IMR-90 (cell line): ENCODE results near the gene ANO10. TPM values are rescaled to one million over a fixed set of nuclear protein-coding genes. Genes with fewer than 3 reads are reported as not detected.

Source experiments
- ATAC-seq: fragments of 200-7000 bp; cut with Tn5 transposase; 2 replicates; pipeline ENCODE4 v1.9.1; 2020; ENCODE audit warnings: low read depth, mild to moderate bottlenecking, moderate library complexity
- BruUV-seq: library from RNA; stranded (reverse); fragments of 400-500 nt; replicated peaks from 2 replicates; lab custom pipeline; 2021; lab: Mats Ljungman, UMichigan
- CTCF ChIA-PET: fragments of 300-600 bp; formaldehyde crosslinking; extraction: SDS; loops from one replicate; lab custom pipeline; 2021; ENCODE audit warnings: antibody characterized with exemption; lab: Yijun Ruan, JAX
- POLR2A ChIA-PET: fragments of 300-600 bp; sonication (Branson Sonifier 250); formaldehyde crosslinking; loops from one replicate; lab custom pipeline; 2022; ENCODE audit warnings: antibody characterized with exemption; ENCODE audit not compliant: unreplicated experiment; lab: Charles Lee
- DNase-seq: peaks from one replicate; pipeline ENCODE4 v3.0.0; 2013
- H2AFZ ChIP-seq: replicated peaks from 2 replicates; pipeline ENCODE3; 2013; ENCODE audit warnings: low read length, mild to moderate bottlenecking; ENCODE audit not compliant: poor library complexity
- H2AK5ac ChIP-seq: 2 replicates; pipeline ENCODE4 v1.6.1; 2013; ENCODE audit warnings: low read depth, low read length, inconsistent platforms
- H2AK9ac ChIP-seq: replicated peaks from 2 replicates; pipeline ENCODE3; 2013; ENCODE audit warnings: mild to moderate bottlenecking, low read depth, low read length, moderate library complexity; ENCODE audit not compliant: poor library complexity
- H2BK120ac ChIP-seq: 2 replicates; pipeline ENCODE4 v1.6.1; 2013; ENCODE audit warnings: low read depth, low read length, inconsistent platforms
- H2BK15ac ChIP-seq: 3 replicates; pipeline ENCODE4 v1.6.1; 2013; ENCODE audit warnings: low read depth, low read length, inconsistent platforms
- H2BK20ac ChIP-seq: 2 replicates; pipeline ENCODE4 v1.6.1; 2013; ENCODE audit warnings: low read depth, mild to moderate bottlenecking, inconsistent platforms, low read length, moderate library complexity
- H2BK5ac ChIP-seq: 2 replicates; pipeline ENCODE4 v1.6.1; 2013; ENCODE audit warnings: mild to moderate bottlenecking, low read depth, low read length, inconsistent platforms; ENCODE audit not compliant: poor library complexity, severe bottlenecking
- H3K14ac ChIP-seq: replicated peaks from 2 replicates; pipeline ENCODE4 v1.6.1; 2013; ENCODE audit warnings: low read depth, low read length, inconsistent platforms
- H3K18ac ChIP-seq: 2 replicates; pipeline ENCODE4 v1.6.1; 2013; ENCODE audit warnings: low read depth, low read length, control low read depth
- H3K23ac ChIP-seq: 2 replicates; pipeline ENCODE4 v1.6.1; 2013; ENCODE audit warnings: low read depth, low read length, inconsistent platforms
- H3K27ac ChIP-seq: 2 replicates; pipeline ENCODE4 v1.5.1; 2013; ENCODE audit warnings: mild to moderate bottlenecking, control low read depth, low read length; ENCODE audit not compliant: insufficient read depth
- H3K27me3 ChIP-seq: 2 replicates; pipeline ENCODE4 v1.6.1; 2013; ENCODE audit warnings: low read length; ENCODE audit not compliant: control insufficient read depth, insufficient read depth
- H3K36me3 ChIP-seq: 2 replicates; pipeline ENCODE4 v1.6.1; 2013; ENCODE audit warnings: low read length, mixed read lengths; ENCODE audit not compliant: control insufficient read depth, insufficient read depth
- H3K4ac ChIP-seq: 2 replicates; pipeline ENCODE4 v1.6.1; 2013; ENCODE audit warnings: low read depth, low read length, inconsistent platforms
- H3K4me1 ChIP-seq: 2 replicates; pipeline ENCODE4 v1.6.1; 2013; ENCODE audit warnings: low read length, mixed read lengths; ENCODE audit not compliant: control insufficient read depth, insufficient read depth
- H3K4me2 ChIP-seq: 2 replicates; pipeline ENCODE4 v1.6.1; 2013; ENCODE audit warnings: low read depth, mild to moderate bottlenecking, control low read depth, low read length, moderate library complexity
- H3K4me3 ChIP-seq: 2 replicates; pipeline ENCODE4 v1.5.1; 2013; ENCODE audit warnings: low read depth, mild to moderate bottlenecking, control low read depth, low read length, moderate library complexity; ENCODE audit not compliant: insufficient read depth
- H3K56ac ChIP-seq: 2 replicates; pipeline ENCODE4 v1.6.1; 2013; ENCODE audit warnings: low read length, inconsistent platforms; ENCODE audit not compliant: insufficient read depth; ENCODE audit errors: extremely low read depth
- H3K79me1 ChIP-seq, 2 experiments: 2 replicates each; pipeline ENCODE4 v1.6.1; 2013; ENCODE audit warnings: low read length in 2 of 2, inconsistent platforms in 1 of 2, low read depth in 1 of 2
- H3K9ac ChIP-seq: 2 replicates; pipeline ENCODE4 v1.6.1; 2013; ENCODE audit warnings: low read depth, low read length, control low read depth
- H3K9me1 ChIP-seq: 2 replicates; pipeline ENCODE4 v1.6.1; 2013; ENCODE audit warnings: low read length, inconsistent platforms; ENCODE audit not compliant: insufficient read depth
- H3K9me3 ChIP-seq: 2 replicates; pipeline ENCODE4 v1.6.1; 2013; ENCODE audit warnings: low read length; ENCODE audit not compliant: control insufficient read depth, insufficient read depth
- H4K20me1 ChIP-seq: 2 replicates; pipeline ENCODE4 v1.6.1; 2013; ENCODE audit warnings: low read length, inconsistent platforms; ENCODE audit not compliant: insufficient read depth
- H4K5ac ChIP-seq: 2 replicates; pipeline ENCODE4 v1.6.1; 2013; ENCODE audit warnings: mild to moderate bottlenecking, low read depth, low read length, control low read depth
- H4K8ac ChIP-seq, 2 experiments: 2 replicates each; pipeline ENCODE4 v1.6.1; 2013; ENCODE audit warnings: low read depth in 2 of 2, low read length in 2 of 2, control low read depth in 1 of 2, inconsistent platforms in 1 of 2
- H4K91ac ChIP-seq: 2 replicates; pipeline ENCODE4 v1.6.1; 2013; ENCODE audit warnings: low read depth, low read length, inconsistent platforms; ENCODE audit not compliant: insufficient read depth
- POLR2A ChIP-seq: IDR thresholded peaks from 2 replicates; pipeline ENCODE4 v1.6.1; 2012; ENCODE audit warnings: mild to moderate bottlenecking, low read depth, low read length
- SMC3 ChIP-seq: fragments of 150-350 bp; IDR thresholded peaks from 2 replicates; pipeline ENCODE4 v1.6.1; 2016; ENCODE audit warnings: low read depth, mild to moderate bottlenecking, antibody characterized with exemption, low read length, moderate library complexity
- WGBS, 2 experiments: methylation state at CpG; one replicate each; pipeline versions ENCODE4 v1.1.5 to v1.1.7; 2013; ENCODE audit warnings: missing lambda C conversion rate in 2 of 2; ENCODE audit not compliant: insufficient read length in 1 of 2; ENCODE audit errors: extremely low coverage in 2 of 2; 5-methylcytosine and 5-hydroxymethylcytosine counted together
- dilution Hi-C: fragments of 300-500 bp; cut with HindIII; formaldehyde crosslinking; loops from one replicate; pipeline ENCODE4 v1.14.3; 2018; ENCODE audit warnings: low sequenced_read_pairs; ENCODE audit not compliant: unreplicated experiment
- in situ Hi-C: fragments of 300-500 bp; cut with MboI; formaldehyde crosslinking; loops from 3 replicates; pipeline ENCODE4 v1.14.3; 2019; ENCODE audit warnings: low sequenced_read_pairs, inconsistent platforms, mixed read lengths
- intact Hi-C: fragments of 100-400 bp; cut with micrococcal nuclease; formaldehyde crosslinking; loops from 2 replicates; pipeline ENCODE4 v1.10.0; 2022
- polyA plus RNA-seq, 3 experiments: library from polyadenylated mRNA; depleted of rRNA; stranded (reverse); fragments of >200 nt; gene quantifications; 2 replicates each; pipeline ENCODE4 v1.2.3, GENCODE V29; 2012; ENCODE audit warnings: low replicate concordance in 1 of 3
- total RNA-seq: library from RNA; depleted of rRNA; stranded (reverse); fragments of >200 nt; gene quantifications from 2 replicates; pipeline ENCODE4 v1.2.3, GENCODE V29; 2012

The ANO10 gene
- total and polyA plus RNA-seq, 2 of the 4 experiments (the other 2 are of a cell fraction): 28.5 to 41.6 TPM

DNA sequence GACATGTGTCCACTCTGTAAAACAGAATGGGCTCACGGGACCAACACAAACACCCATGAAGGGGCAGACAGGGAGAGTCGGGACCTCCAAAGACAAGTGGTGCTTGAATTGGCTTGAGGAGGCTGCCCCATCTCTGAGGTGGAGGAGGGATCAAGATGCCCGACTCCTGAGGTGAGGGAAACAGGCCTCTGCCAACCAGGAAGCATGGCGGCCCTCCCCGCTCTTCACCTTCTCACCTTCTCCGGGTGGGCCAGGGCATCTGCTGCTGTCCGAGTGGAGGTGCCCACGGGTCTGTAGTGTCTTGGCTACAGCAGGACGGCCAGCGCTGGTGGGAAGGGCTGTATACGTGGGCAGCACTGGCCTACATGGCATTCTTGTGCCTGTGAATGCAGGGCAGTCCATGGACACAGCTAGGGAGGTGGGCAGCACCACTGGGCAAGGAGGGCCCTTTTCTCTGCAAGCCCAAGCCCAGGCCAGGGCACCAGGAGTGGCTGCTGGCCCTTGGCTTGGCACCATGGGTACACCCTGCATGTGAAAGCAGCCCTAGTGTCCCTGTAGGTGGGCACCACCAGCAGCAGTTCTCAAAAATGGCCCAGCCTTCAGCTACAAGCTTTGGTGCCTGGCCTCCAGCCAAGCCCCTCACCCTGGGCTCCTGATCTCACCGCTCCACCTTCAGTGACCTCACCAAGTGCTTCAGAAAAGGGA lies 256.1 kb downstream of the ANO10 start:
- dilution Hi-C loops: no loop called here

More for the DNA sequence above, 256.1 kb downstream of the ANO10 start:
- Histone ChIP-seq H4K5ac (no peak overlapping the region), H2AFZ (no peak overlapping the region), H2AK9ac (no peak overlapping the region), H3K23ac (no peak overlapping the region), H3K4ac (no peak overlapping the region), H3K4me2 (no peak overlapping the region), H3K4me3 (no peak overlapping the region), H3K4me1 (peaks cover 7% of the 10 kb centered on the region; the same call in 1 of the 2 replicates), H4K20me1 (no peaks in the 10 kb centered on the region), H2BK15ac (no peak overlapping the region), H3K9me3 (no peaks in the 10 kb centered on the region), H2AK5ac (no peak overlapping the region), H2BK20ac (no peak overlapping the region), H3K27ac (no peak overlapping the region), H4K8ac (no peak overlapping the region), H2BK5ac (no peak overlapping the region), H3K56ac (no peak overlapping the region), H4K91ac (no peak overlapping the region), H3K9ac (no peak overlapping the region), H3K27me3 (no peaks in the 10 kb centered on the region), H3K9me1 (peaks cover 10% of the 10 kb centered on the region), H3K36me3 (peaks cover 10% of the 10 kb centered on the region; the same call in 1 of the 2 replicates), H3K18ac (no peak overlapping the region), H3K14ac (no peak overlapping the region), H2BK120ac (no peak overlapping the region), H3K79me1 (no peaks in the 10 kb centered on the region)
- TF ChIP-seq SMC3 (no peak), POLR2A (no peak)
- ChIA-PET POLR2A (no interaction called here), CTCF (no interaction called here)
- intact Hi-C loops (no loop called here), in situ Hi-C loops (no loop called here)
- DNase-seq (no peak), ATAC-seq (no peak)
- BruUV-seq: no TSS peak
- 100% methylated on average over 3 of the region's 12 CpGs; no CpG with 5 or more reads in 1 of the 2 experiments for WGBS, 2 experiments
